GM19238 (cell line): ENCODE measurements around the gene NCOA3.
"Not testable (repeated sequence)": the region's sequence is repeated elsewhere in the genome, so short reads cannot be mapped to it uniquely, and the experiment has no call there.

Experiments used
- DNase-seq: peaks from one replicate; pipeline ENCODE4 v3.0.0; 2011; ENCODE audit warnings: low spot score; ENCODE audit not compliant: insufficient read length

Gene NCOA3

GRCh38 chr20:47561603-47562583 lies 60.2 kb downstream of the NCOA3 start:
- no peak for DNase-seq

GRCh38 chr20:47566269-47566668 lies 64.6 kb downstream of the NCOA3 start:
- no peak for DNase-seq

- no peak for DNase-seq
Observed at GRCh38 chr20:47568019-47568418, 66.3 kb downstream of the NCOA3 start.

- DNase-seq = no peak
Observed at GRCh38 chr20:47568837-47569410, 67.2 kb downstream of the NCOA3 start.

GRCh38 chr20:47571426-47571825 lies 69.7 kb downstream of the NCOA3 start:
- no peak for DNase-seq

- DNase-seq = no peak
Observed at GRCh38 chr20:47572105-47572729, 70.5 kb downstream of the NCOA3 start.

- no peak for DNase-seq
Observed at GRCh38 chr20:47573559-47573958, 71.9 kb downstream of the NCOA3 start.

- DNase-seq = peak; percentile 11
Observed at GRCh38 chr20:47574616-47575364, 73.1 kb downstream of the NCOA3 start.

GRCh38 chr20:47576516-47577033 lies 74.9 kb downstream of the NCOA3 start:
- DNase-seq = peak; percentile 42

- no peak for DNase-seq
Observed at GRCh38 chr20:47577314-47577713, 75.6 kb downstream of the NCOA3 start.

GRCh38 chr20:47578543-47578942 lies 76.9 kb downstream of the NCOA3 start:
- DNase-seq = no peak

GRCh38 chr20:47580686-47581085 lies 79.0 kb downstream of the NCOA3 start:
- DNase-seq = not testable (repeated sequence)

GRCh38 chr20:47581090-47581489 lies 79.4 kb downstream of the NCOA3 start:
- DNase-seq = no peak

- DNase-seq = no peak
Observed at GRCh38 chr20:47583551-47583950, 81.9 kb downstream of the NCOA3 start.

GRCh38 chr20:47585087-47585747 lies 83.5 kb downstream of the NCOA3 start:
- DNase-seq = no peak

- DNase-seq = no peak
Observed at GRCh38 chr20:47586649-47587294, 85.1 kb downstream of the NCOA3 start.

GRCh38 chr20:47588158-47588557 lies 86.5 kb downstream of the NCOA3 start:
- DNase-seq = no peak

GRCh38 chr20:47591231-47591630 lies 89.5 kb downstream of the NCOA3 start:
- no peak for DNase-seq

- no peak for DNase-seq
Observed at GRCh38 chr20:47594157-47594556, 92.5 kb downstream of the NCOA3 start.

GRCh38 chr20:47595138-47595537 lies 93.5 kb downstream of the NCOA3 start:
- not testable (repeated sequence) for DNase-seq
